Muscle layer of duodenum (tissue), 2 donors: Measurements from ENCODE around the gene EYA2.

Source experiments
- H3K27ac ChIP-seq: one replicate; pipeline ENCODE4 v1.7.0; 2013; ENCODE audit warnings: mild to moderate bottlenecking, low read length
- H3K27me3 ChIP-seq: one replicate; pipeline ENCODE4 v1.7.0; 2013; ENCODE audit warnings: low read depth, mild to moderate bottlenecking, control low read depth, low read length
- H3K36me3 ChIP-seq, 2 donors: one replicate each; pipeline ENCODE4 v1.7.0; 2013; ENCODE audit warnings: low read length in 2 of 2, control low read depth in 1 of 2, mild to moderate bottlenecking in 1 of 2; ENCODE audit not compliant: insufficient read depth in 2 of 2, control insufficient read depth in 1 of 2
- H3K4me1 ChIP-seq, 2 donors: one replicate each; pipeline ENCODE4 v1.7.0; 2013; ENCODE audit warnings: low read length in 2 of 2, mild to moderate bottlenecking in 2 of 2, control low read depth in 1 of 2, moderate library complexity in 1 of 2; ENCODE audit not compliant: insufficient read depth in 2 of 2, control insufficient read depth in 1 of 2
- H3K4me3 ChIP-seq, 2 donors: one replicate each; pipeline ENCODE4 v1.7.0; 2013; ENCODE audit warnings: low read length in 2 of 2, low read depth in 1 of 2, mild to moderate bottlenecking in 1 of 2
- H3K9me3 ChIP-seq, 2 donors: one replicate each; pipeline ENCODE4 v1.7.0; 2013; ENCODE audit warnings: low read length in 2 of 2, control low read depth in 1 of 2, mild to moderate bottlenecking in 1 of 2; ENCODE audit not compliant: control insufficient read depth in 1 of 2
- donor health status: healthy.

EYA2 gene

DNA sequence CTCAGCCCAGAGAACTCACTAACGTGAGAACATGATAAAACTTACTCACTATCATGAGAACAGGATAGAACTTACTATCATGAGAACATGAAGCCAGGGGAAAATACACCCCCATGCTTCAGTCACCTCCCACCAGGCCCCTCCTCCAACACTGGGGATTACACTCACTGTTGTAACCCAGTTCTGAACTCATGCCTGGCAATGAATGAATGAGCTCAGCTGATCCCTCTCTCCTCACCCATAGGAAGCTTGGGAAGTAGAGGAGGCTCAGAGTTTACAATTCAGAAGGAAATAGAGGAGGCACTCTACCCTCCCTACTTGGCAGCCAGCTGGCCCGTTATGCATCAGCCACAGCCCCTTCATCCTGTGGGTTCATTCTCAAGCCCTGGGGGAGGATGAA, 102.5 kb downstream of the EYA2 start:
- Histone ChIP-seq H3K9me3 (no peaks in the 10 kb centered on the region), H3K27me3 (peaks cover 5% of the 10 kb centered on the region), H3K4me3 (no peak overlapping the region), H3K36me3 (no peaks in the 10 kb centered on the region), H3K4me1 (no peaks in the 10 kb centered on the region), H3K27ac (no peak overlapping the region)

- no peaks in the 10 kb centered on the region for H3K36me3 ChIP-seq
- no peak overlapping the region for H3K4me3 ChIP-seq
- H3K4me1 ChIP-seq: no peaks in the 10 kb centered on the region
- H3K27ac ChIP-seq: no peak overlapping the region
- H3K27me3 ChIP-seq: no peaks in the 10 kb centered on the region
- H3K9me3 ChIP-seq: no peaks in the 10 kb centered on the region
These were observed 104.0 kb downstream of the EYA2 start for GRCh38 chr20:46998477-46999240.

DNA sequence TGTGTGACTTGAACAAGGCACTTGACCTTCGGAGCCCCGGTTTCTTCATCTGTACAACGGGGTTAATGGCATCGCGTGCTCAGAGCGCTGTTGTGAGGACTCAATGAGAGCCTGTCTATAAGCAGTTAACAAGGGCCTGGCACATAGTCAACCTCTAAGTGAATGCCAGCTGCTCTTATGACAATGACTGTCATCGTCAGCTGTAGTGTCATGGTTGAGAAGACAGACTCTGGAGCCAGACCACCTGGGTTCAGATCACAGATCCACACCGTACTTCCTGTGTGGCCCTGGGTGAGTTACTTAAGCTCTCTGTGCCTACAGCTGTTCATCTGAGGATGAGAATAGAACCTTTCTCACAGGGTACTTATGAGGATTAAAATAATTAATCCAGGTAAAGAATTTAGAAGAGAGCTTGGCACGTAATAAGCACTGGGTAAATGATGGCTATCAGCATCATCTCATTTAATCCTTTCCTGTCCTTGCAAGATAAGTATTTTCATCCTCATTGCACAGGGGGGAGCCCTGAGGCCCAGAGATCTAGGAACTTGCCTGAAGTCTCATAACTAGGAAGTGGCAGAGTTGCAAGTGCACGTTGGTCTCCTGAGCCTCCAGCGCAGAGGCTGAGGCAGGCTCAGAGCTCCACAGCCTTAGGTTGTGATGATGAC, 105.3 kb downstream of the EYA2 start:
- Histone ChIP-seq H3K36me3 (no peaks in the 10 kb centered on the region), H3K27me3 (no peaks in the 10 kb centered on the region), H3K27ac (no peak overlapping the region)

DNA sequence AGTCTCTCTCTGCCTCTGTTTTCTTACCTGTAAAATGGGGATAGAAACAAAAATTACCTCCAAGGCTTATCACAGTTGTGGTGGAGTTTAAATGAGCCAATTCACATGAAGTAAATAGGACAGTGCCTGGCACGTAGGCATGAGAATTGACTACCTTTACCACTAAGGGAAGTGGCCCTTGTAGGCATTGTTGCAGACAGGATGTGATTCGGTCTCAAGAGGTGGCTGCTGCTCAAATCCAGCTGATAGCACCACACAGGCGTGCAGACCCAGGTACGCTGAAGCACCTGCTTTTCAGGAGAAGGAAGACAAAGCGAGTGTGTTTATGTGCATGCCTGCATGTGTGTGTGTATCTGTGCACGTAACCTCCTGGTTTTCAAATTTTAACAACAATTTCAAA, 108.6 kb downstream of the EYA2 start:
- no peaks in the 10 kb centered on the region for H3K4me1 ChIP-seq
- H3K27ac ChIP-seq: no peak overlapping the region
- H3K27me3 ChIP-seq: no peaks in the 10 kb centered on the region
- H3K4me3 ChIP-seq: no peak overlapping the region
- no peaks in the 10 kb centered on the region for H3K36me3 ChIP-seq
- H3K9me3 ChIP-seq: peaks cover 7% of the 10 kb centered on the region in 2 donors

More for the DNA sequence above, 105.3 kb downstream of the EYA2 start:
- Histone ChIP-seq H3K9me3 (peaks cover 7% of the 10 kb centered on the region in 2 donors), H3K4me3 (no peak overlapping the region), H3K4me1 (no peaks in the 10 kb centered on the region)

- H3K4me1 ChIP-seq: no peaks in the 10 kb centered on the region
These were observed 109.5 kb downstream of the EYA2 start for GRCh38 chr20:47004179-47004578.

DNA sequence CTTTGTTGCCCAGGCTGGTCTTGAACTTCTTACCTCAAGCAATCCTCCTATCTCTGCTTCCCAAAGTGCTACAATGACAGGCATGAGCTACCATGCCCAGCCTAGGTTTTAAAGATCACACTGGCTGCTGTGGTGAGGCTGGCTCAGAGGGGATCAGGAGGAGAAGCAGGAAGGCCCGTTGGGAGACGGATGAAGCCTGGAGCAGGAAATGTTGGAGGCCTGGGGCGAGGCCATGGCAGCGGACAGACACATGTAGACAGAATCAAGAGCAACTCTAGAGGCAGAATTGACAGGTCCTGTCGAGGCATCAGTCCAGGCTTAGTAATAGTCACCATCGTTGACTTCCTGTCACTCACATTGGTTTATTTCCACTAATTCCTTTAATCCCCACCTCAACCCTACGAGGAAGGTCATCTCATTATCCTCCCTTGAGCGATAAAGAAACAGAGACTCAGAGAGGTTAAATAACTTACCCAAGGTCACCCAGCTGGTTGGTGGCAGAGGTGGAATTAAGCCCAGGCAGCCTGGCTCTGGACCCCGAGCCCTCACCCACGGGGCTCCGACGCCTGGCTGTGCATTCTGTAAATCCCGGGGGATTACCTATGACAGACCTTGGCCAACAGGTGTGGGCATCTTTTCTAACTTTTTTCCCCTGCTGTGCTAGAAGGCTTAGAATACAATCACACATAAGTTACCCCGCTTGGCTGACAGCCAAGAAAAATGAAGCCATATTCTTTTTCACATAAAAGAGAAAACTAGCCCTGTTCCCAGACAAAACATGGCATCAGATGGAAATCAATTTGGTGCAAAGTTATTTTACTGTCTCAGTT, 113.4 kb downstream of the EYA2 start:
- no peaks in the 10 kb centered on the region for H3K4me1 ChIP-seq
- no peaks in the 10 kb centered on the region for H3K36me3 ChIP-seq
- no peak overlapping the region for H3K4me3 ChIP-seq
- H3K27me3 ChIP-seq: no peaks in the 10 kb centered on the region
- H3K9me3 ChIP-seq: peaks cover 7% of the 10 kb centered on the region in 2 donors
- H3K27ac ChIP-seq: no peak overlapping the region

More at GRCh38 chr20:47004179-47004578, 109.5 kb downstream of the EYA2 start:
- H3K27me3 ChIP-seq: no peaks in the 10 kb centered on the region
- H3K27ac ChIP-seq: no peak overlapping the region
- H3K36me3 ChIP-seq: no peaks in the 10 kb centered on the region
- peaks cover 7% of the 10 kb centered on the region in 2 donors for H3K9me3 ChIP-seq
- no peak overlapping the region for H3K4me3 ChIP-seq

DNA sequence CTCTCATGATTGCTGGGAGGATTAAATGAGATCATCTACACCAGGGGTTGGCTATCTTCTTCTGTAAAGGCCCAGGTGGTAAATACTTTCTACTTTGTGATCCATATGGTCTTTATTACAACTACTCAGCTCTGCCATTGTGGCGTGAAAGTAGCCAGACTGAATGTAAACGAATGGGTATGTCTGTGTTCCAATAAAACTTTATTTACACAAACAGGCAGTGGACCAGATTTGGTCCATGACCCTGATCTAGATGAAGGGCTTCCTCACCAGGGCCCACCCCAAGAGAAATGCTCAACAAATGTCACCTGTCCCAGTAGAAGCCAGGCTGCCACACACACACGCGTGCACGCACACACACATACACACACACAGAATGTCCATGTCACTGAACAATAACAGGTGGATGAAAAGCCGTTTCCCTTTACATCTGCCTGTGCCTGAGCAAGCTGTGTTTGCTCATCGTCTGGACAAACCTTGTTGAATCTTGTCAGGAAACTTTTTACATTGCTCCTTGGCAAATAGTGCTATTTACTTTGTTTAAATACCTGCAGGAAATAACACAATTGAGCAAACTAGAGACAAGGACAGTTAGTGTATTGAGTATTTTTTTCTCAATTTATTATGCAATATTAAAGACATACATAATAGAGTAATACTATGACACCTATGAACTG, 114.3 kb downstream of the EYA2 start:
- H3K36me3 ChIP-seq: no peaks in the 10 kb centered on the region
- no peaks in the 10 kb centered on the region for H3K27me3 ChIP-seq
- no peaks in the 10 kb centered on the region for H3K4me1 ChIP-seq
- peaks cover 4 to 6% of the 10 kb centered on the region in 2 donors for H3K9me3 ChIP-seq
- no peak overlapping the region for H3K4me3 ChIP-seq
- H3K27ac ChIP-seq: no peak overlapping the region

GRCh38 chr20:47009784-47010183, 115.1 kb downstream of the EYA2 start:
- H3K27me3 ChIP-seq: no peaks in the 10 kb centered on the region
- H3K36me3 ChIP-seq: no peaks in the 10 kb centered on the region
- H3K4me3 ChIP-seq: no peak overlapping the region
- H3K4me1 ChIP-seq: no peaks in the 10 kb centered on the region
- H3K9me3 ChIP-seq: no peaks in the 10 kb centered on the region
- H3K27ac ChIP-seq: no peak overlapping the region

DNA sequence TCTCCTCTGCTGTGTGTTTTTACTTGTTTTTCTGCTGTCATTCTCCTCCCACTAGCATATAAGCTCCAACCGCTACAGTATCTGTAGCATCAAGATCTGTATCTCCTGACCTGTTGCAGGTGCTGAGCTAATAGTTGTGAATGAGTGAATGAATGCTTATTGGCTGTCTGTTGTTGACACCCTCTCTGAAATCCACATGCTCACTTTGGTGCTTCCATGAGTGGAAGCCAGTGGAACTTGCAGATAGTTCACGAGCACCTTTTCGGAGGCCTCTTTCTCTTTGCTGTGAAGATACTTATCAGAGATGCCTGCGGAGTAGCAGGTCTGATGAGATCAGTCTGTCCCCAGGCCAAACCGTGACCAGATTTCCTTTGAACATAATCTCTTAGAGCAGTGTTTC, 117.3 kb downstream of the EYA2 start:
- Histone ChIP-seq H3K4me3 (no peak overlapping the region), H3K9me3 (no peaks in the 10 kb centered on the region), H3K27me3 (no peaks in the 10 kb centered on the region), H3K4me1 (no peaks in the 10 kb centered on the region), H3K27ac (no peak overlapping the region), H3K36me3 (no peaks in the 10 kb centered on the region)

DNA sequence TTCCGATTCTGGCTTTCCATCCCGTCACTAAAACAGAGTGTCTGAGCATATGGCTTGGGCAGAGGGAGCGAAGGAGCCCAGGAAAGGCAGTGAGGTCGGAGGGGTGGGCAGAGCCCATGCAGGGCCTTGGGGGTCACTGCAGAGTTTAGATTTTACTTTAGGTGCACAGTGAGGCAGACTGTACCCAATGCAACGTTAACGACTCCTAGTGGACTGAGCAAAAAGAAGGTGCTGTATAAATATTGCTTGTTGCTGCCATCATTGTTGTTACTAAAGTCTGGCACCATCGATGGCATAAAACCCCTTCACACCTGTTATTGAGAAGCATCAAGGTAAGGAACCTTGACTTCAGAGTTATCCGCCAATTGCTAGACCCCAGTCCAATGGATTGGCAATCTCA, 119.0 kb downstream of the EYA2 start:
- Histone ChIP-seq H3K27me3 (no peaks in the 10 kb centered on the region), H3K4me1 (no peaks in the 10 kb centered on the region), H3K4me3 (no peak overlapping the region), H3K9me3 (no peaks in the 10 kb centered on the region), H3K36me3 (no peaks in the 10 kb centered on the region), H3K27ac (no peak overlapping the region)
